B cell (primary cell): ENCODE data around the gene KCND3. TPM values are rescaled to one million over a fixed set of nuclear protein-coding genes. Genes with fewer than 3 reads are reported as not detected.

Experiments
- ATAC-seq: fragments of 200-7000 bp; cut with Tn5 transposase; one replicate; pipeline ENCODE4 v1.10.0; 2021; ENCODE audit warnings: low read depth, mild to moderate bottlenecking, moderate number of reproducible peaks, moderate library complexity
- CTCF ChIA-PET: fragments of 350-600 bp; sonication (Branson Sonifier 250); formaldehyde crosslinking; loops from one replicate; lab custom pipeline; 2021; ENCODE audit warnings: antibody characterized with exemption, inconsistent platforms; lab: Charles Lee
- POLR2A ChIA-PET: fragments of 350-600 bp; sonication (Branson Sonifier 250); formaldehyde crosslinking; loops from one replicate; lab custom pipeline; 2021; ENCODE audit warnings: antibody characterized with exemption; lab: Charles Lee
- DNase-seq: peaks from one replicate; pipeline ENCODE4 v3.0.0; 2013
- H2AFZ ChIP-seq: 2 replicates; pipeline ENCODE4 v1.6.1; 2012; ENCODE audit warnings: mild to moderate bottlenecking, low read depth, low read length; ENCODE audit not compliant: insufficient read depth, poor library complexity, severe bottlenecking
- H3K27ac ChIP-seq, 2 donors: 1 replicate in 1 of 2; 2 replicates in 1 of 2; pipeline ENCODE4 v1.5.1; 2012 to 2013; ENCODE audit warnings: low read length in 2 of 2, mild to moderate bottlenecking in 2 of 2, moderate library complexity in 1 of 2
- H3K27me3 ChIP-seq, 4 experiments: fragments of 200-600 bp in 1 of 4; sonication (generic) in 1 of 4; replicated peaks in 1 of 4; 1 replicate in 2 of 4; 2 replicates in 2 of 4; pipeline versions ENCODE4 v1.6.1 to v1.7.0; 2013 to 2016; ENCODE audit warnings: low read length in 3 of 4, mild to moderate bottlenecking in 2 of 4, mixed read lengths in 1 of 4, moderate library complexity in 1 of 4; ENCODE audit not compliant: insufficient read depth in 4 of 4, control insufficient read depth in 3 of 4; ENCODE audit errors: control extremely low read depth in 1 of 4
- H3K36me3 ChIP-seq, 2 experiments: replicated peaks in 1 of 2; 1 replicate in 1 of 2; 2 replicates in 1 of 2; pipeline versions ENCODE4 v1.6.1 to v1.7.1; 2013; ENCODE audit warnings: low read length in 1 of 2; ENCODE audit not compliant: insufficient read depth in 2 of 2, control insufficient read depth in 1 of 2; ENCODE audit errors: control extremely low read depth in 1 of 2, extremely low read depth in 1 of 2
- H3K4me1 ChIP-seq, 2 donors: fragments of 200-600 bp in 1 of 2; sonication (generic) in 1 of 2; 1 replicate in 1 of 2; 2 replicates in 1 of 2; pipeline versions ENCODE4 v1.5.1 to v1.6.1; 2013 to 2017; ENCODE audit warnings: low read length in 2 of 2; ENCODE audit not compliant: control insufficient read depth in 2 of 2, insufficient read depth in 2 of 2
- H3K4me2 ChIP-seq: replicated peaks from 2 replicates; pipeline ENCODE3; 2012; ENCODE audit warnings: mild to moderate bottlenecking, low read depth, low read length; ENCODE audit not compliant: poor library complexity, severe bottlenecking
- H3K4me3 ChIP-seq, 5 experiments: fragments of 200-600 bp in 1 of 5; sonication (generic) in 1 of 5; 1 replicate in 3 of 5; 2 replicates in 2 of 5; pipeline versions ENCODE4 v1.5.1 to v1.7.0; 2011 to 2016; ENCODE audit warnings: low read length in 4 of 5, mild to moderate bottlenecking in 4 of 5, low read depth in 2 of 5, control low read depth in 1 of 5, moderate library complexity in 1 of 5; ENCODE audit not compliant: insufficient read depth in 1 of 5; ENCODE audit errors: control extremely low read depth in 1 of 5, extremely low read depth in 1 of 5
- H3K79me2 ChIP-seq: fragments of 200-600 bp; sonication (generic); one replicate; pipeline ENCODE4 v1.6.0; 2016; ENCODE audit warnings: low read length; ENCODE audit not compliant: control insufficient read depth, insufficient read depth
- H3K9ac ChIP-seq: fragments of 200-600 bp; sonication (generic); 2 replicates; pipeline ENCODE4 v1.6.1; 2017; ENCODE audit warnings: mild to moderate bottlenecking, low read length, moderate library complexity
- H3K9me3 ChIP-seq, 3 donors: one replicate each; pipeline versions ENCODE4 v1.6.1 to v1.7.1; 2013; ENCODE audit warnings: low read length in 2 of 3; ENCODE audit not compliant: control insufficient read depth in 2 of 3, insufficient read depth in 1 of 3; ENCODE audit errors: control extremely low read depth in 1 of 3
- H4K20me1 ChIP-seq: 2 replicates; pipeline ENCODE4 v1.6.0; 2012; ENCODE audit warnings: mild to moderate bottlenecking, low read length; ENCODE audit not compliant: insufficient read depth, control insufficient read depth, poor library complexity, severe bottlenecking
- H3K27ac Mint-ChIP-seq: one replicate; pipeline ENCODE4 v1.8.0; 2021; ENCODE audit warnings: mixed read lengths
- H3K27me3 Mint-ChIP-seq: one replicate; pipeline ENCODE4 v1.8.0; 2021; ENCODE audit warnings: mixed read lengths
- H3K4me1 Mint-ChIP-seq: one replicate; pipeline ENCODE4 v1.8.0; 2021; ENCODE audit warnings: mixed read lengths
- H3K4me3 Mint-ChIP-seq: one replicate; pipeline ENCODE4 v1.8.0; 2021; ENCODE audit warnings: mixed read lengths
- H3K9me3 Mint-ChIP-seq: one replicate; pipeline ENCODE4 v1.8.0; 2022; ENCODE audit warnings: mixed read lengths; ENCODE audit not compliant: insufficient read depth
- CTCF ChIP-seq: fragments of 200-600 bp; IDR thresholded peaks from one replicate; pipeline ENCODE4 v1.8.0; 2022; ENCODE audit warnings: antibody characterized with exemption, mild to moderate bottlenecking
- EZH2 ChIP-seq: IDR thresholded peaks from 2 replicates; pipeline ENCODE4 v1.6.1; 2012; ENCODE audit warnings: borderline replicate concordance, low read depth, mild to moderate bottlenecking, moderate library complexity, low read length; ENCODE audit not compliant: insufficient read depth, poor library complexity, severe bottlenecking
- WGBS: methylation state at CpG from one replicate; pipeline ENCODE4 v1.1.5; 2013; ENCODE audit warnings: missing lambda C conversion rate; ENCODE audit not compliant: insufficient coverage; 5-methylcytosine and 5-hydroxymethylcytosine counted together
- intact Hi-C: fragments of 100-400 bp; cut with micrococcal nuclease; formaldehyde crosslinking; loops from one replicate; pipeline ENCODE4 v1.10.0; 2022
- polyA plus RNA-seq: library from polyadenylated mRNA; depleted of rRNA; stranded (reverse); fragments of >200 nt; gene quantifications from 2 replicates; pipeline ENCODE4 v1.2.3, GENCODE V29; 2012
- total RNA-seq, 2 donors: library from RNA; stranded (reverse); fragments of 120-200 nt in 1 of 2; gene quantifications; 1 replicate in 1 of 2; 2 replicates in 1 of 2; pipeline versions ENCODE4 v1.2.3 to v1.2.4, GENCODE V29; 2013 to 2022

KCND3 gene
- total and polyA plus RNA-seq, 2 donors (not counting 1 experiment from before 2014, with no cell fraction given): 0.07 TPM; not detected in 1

- Mint-ChIP-seq H3K27me3 (peaks cover 19% of the 10 kb centered on the region), H3K9me3 (no peaks in the 10 kb centered on the region), H3K4me1 (peaks cover 5% of the 10 kb centered on the region), H3K4me3 (no peak overlapping the region), H3K27ac (no peak overlapping the region)
- WGBS: 89% methylated on average over 4 of the region's 4 CpGs
- no peaks in the 10 kb centered on the region for H4K20me1 ChIP-seq
- no peaks in the 10 kb centered on the region for H3K4me1 ChIP-seq
- intact Hi-C loops: no loop called here
- ChIA-PET CTCF (no interaction called here), POLR2A (no interaction called here)
- H3K36me3 ChIP-seq: no peaks in the 10 kb centered on the region
- TF ChIP-seq EZH2: no peak
- TF ChIP-seq CTCF: no peak
- no peak overlapping the region for H3K4me3 ChIP-seq
- peaks cover 0 to 7% (median 1%) of the 10 kb centered on the region in 4 experiments for H3K27me3 ChIP-seq
- ATAC-seq (no peak), DNase-seq (no peak)
- no peaks in the 10 kb centered on the region for H3K9me3 ChIP-seq
- no peak overlapping the region for H2AFZ ChIP-seq
- H3K9ac ChIP-seq: no peak overlapping the region
- no peak overlapping the region for H3K27ac ChIP-seq
- no peak overlapping the region for H3K4me2 ChIP-seq
- H3K79me2 ChIP-seq: no peaks in the 10 kb centered on the region
Observed at GRCh38 chr1:111818081-111818480, 171.4 kb downstream of the KCND3 start.

- H3K4me2 ChIP-seq: no peak overlapping the region
- CTCF ChIA-PET: no interaction called here
- Mint-ChIP-seq H3K27me3 (peaks cover 3% of the 10 kb centered on the region), H3K4me3 (no peak overlapping the region), H3K9me3 (no peaks in the 10 kb centered on the region), H3K4me1 (peaks cover 21% of the 10 kb centered on the region), H3K27ac (no peak overlapping the region)
- H3K36me3 ChIP-seq: no peaks in the 10 kb centered on the region
- H3K9ac ChIP-seq: no peak overlapping the region
- POLR2A ChIA-PET: no interaction called here
- no peak overlapping the region for H3K27ac ChIP-seq
- H3K27me3 ChIP-seq: peaks cover 0 to 5% (median 0%) of the 10 kb centered on the region in 4 experiments
- 93% methylated on average over 3 of the region's 3 CpGs for WGBS
- no peak overlapping the region for H3K4me3 ChIP-seq
- ATAC-seq (no peak), DNase-seq (no peak)
- H2AFZ ChIP-seq: no peak overlapping the region
- H3K9me3 ChIP-seq: no peaks in the 10 kb centered on the region
- H3K4me1 ChIP-seq: peaks cover 17 to 29% of the 10 kb centered on the region in 2 donors
- no peaks in the 10 kb centered on the region for H4K20me1 ChIP-seq
- TF ChIP-seq CTCF (no peak), EZH2 (no peak)
- intact Hi-C loops: no loop called here
- H3K79me2 ChIP-seq: no peaks in the 10 kb centered on the region
Observed at GRCh38 chr1:111814642-111815041, 174.8 kb downstream of the KCND3 start.
